ENCODE results near the gene BABAM1. TPM values are rescaled to one million over a fixed set of nuclear protein-coding genes. Genes with fewer than 3 reads are reported as not detected.
A peak's percentile ranks its signal among the peaks of the same experiment; 100 is the strongest.

Gene BABAM1
- total and polyA plus RNA-seq, 9 of the 15 experiments (the other 6 are each of a cell fraction or from before 2014, with no cell fraction given) = 14.7 to 160 (median 113) TPM

DNA sequence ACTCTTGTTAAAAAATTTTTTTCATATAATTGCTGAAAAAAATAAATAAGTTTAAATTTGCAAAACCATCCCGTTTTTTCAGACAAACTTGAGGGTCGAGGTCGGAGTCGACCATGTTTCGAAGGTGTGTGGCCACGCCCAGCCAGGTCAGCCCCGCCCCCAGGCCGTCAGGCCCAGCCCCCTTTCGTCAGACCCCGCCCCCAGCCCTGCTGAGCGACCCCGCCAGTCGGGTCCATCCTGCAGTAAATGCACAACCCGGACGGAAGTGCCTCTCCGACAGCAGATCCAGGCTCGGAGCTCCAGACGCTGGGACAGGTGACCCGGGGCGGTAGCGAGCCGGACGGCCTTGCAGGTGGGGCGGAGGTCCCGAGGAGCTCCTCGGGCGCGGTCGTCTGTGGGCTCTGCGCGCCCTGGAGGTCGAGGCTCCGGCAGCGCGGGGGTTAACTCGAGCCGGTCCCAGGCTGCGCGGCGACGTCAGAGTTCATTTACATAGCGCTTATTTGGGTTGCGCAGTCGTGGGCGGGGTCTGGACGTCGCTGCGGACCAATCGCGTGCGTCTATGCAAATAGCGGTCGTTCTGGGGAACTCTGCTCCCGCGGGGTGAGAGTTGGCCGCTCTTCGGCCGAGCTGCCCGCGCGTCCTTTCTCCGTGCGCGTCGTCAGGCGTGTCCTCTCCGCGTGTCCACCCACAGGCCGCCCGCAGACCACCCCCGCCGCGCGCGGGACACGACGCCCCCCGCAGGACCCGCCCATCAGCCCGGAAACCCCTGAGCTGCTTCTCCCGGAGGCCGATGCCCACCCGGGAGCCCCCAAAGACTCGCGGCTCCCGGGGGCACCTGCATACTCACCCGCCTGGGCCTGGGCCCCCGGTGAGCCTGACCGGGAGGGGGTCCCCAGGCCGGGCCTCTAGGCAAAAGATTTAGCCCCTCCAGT, 41.0 kb upstream of the BABAM1 start, which contains the start of gene OCEL1 (continued):
- TF ChIP-seq SP1 (CRISPR knock-in tag; IDR thresholded peaks at IDR 0.05) (peak; percentile 90), SIN3B (IDR thresholded peaks at IDR 0.05; ENCODE audit: low read depth) (peak; percentile 35; the same call in 1 of the 2 replicates), RBM14 (IDR thresholded peaks at IDR 0.05; ENCODE audit: borderline replicate concordance, insufficient read depth, low read depth, low read length) (0 out of 2 replicates have a peak, but pooled peaks have one; percentile 44), KLF10 (CRISPR knock-in tag; IDR thresholded peaks at IDR 0.05) (no peak), NCOA4 (IDR thresholded peaks at IDR 0.05; ENCODE audit: partially characterized antibody) (no peak), RCOR1 (IDR thresholded peaks at IDR 0.05; ENCODE audit: borderline replicate concordance in 1 of 2, low read depth in 2 of 2, low read length in 2 of 2) (0 out of 4 replicates have a peak, but pooled peaks have one; percentile 6 to 32), FIP1L1 (IDR thresholded peaks at IDR 0.05; ENCODE audit: low read depth, low read length, poor library complexity, severe bottlenecking) (peak; percentile 61), POLR2B (IDR thresholded peaks at IDR 0.05; ENCODE audit: low read depth, partially characterized antibody) (peak; percentile 78), ZNF696 (CRISPR knock-in tag; conservative IDR thresholded peaks at IDR 0.05) (no peak), POLR2A (conservative IDR thresholded peaks at IDR 0.05) (peak; percentile 91), ZNF436 (CRISPR knock-in tag; IDR thresholded peaks at IDR 0.05) (no peak), ZFP36 (IDR thresholded peaks at IDR 0.05; ENCODE audit: low read depth, low read length, partially characterized antibody) (no peak), CHD4 (IDR thresholded peaks at IDR 0.05; ENCODE audit: insufficient read depth, insufficient replicate concordance, low read depth, low read length, poor library complexity, severe bottlenecking) (no peak), HDAC8 (tag; IDR thresholded peaks at IDR 0.05) (no peak)
- TF ChIP-seq, protein P1, sequence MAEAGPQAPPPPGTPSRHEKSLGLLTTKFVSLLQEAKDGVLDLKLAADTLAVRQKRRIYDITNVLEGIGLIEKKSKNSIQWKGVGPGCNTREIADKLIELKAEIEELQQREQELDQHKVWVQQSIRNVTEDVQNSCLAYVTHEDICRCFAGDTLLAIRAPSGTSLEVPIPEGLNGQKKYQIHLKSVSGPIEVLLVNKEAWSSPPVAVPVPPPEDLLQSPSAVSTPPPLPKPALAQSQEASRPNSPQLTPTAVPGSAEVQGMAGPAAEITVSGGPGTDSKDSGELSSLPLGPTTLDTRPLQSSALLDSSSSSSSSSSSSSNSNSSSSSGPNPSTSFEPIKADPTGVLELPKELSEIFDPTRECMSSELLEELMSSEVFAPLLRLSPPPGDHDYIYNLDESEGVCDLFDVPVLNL (CRISPR knock-in tag; IDR thresholded peaks at IDR 0.05; ENCODE audit: low read depth) = no peak
- TF ChIP-seq, protein P2, sequence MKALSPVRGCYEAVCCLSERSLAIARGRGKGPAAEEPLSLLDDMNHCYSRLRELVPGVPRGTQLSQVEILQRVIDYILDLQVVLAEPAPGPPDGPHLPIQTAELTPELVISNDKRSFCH (CRISPR knock-in tag; IDR thresholded peaks at IDR 0.05) = no peak
- TF ChIP-seq, protein P2 (tag; IDR thresholded peaks at IDR 0.05) = no peak
- TF ChIP-seq, protein P3, sequence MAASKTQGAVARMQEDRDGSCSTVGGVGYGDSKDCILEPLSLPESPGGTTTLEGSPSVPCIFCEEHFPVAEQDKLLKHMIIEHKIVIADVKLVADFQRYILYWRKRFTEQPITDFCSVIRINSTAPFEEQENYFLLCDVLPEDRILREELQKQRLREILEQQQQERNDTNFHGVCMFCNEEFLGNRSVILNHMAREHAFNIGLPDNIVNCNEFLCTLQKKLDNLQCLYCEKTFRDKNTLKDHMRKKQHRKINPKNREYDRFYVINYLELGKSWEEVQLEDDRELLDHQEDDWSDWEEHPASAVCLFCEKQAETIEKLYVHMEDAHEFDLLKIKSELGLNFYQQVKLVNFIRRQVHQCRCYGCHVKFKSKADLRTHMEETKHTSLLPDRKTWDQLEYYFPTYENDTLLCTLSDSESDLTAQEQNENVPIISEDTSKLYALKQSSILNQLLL (CRISPR knock-in tag; IDR thresholded peaks at IDR 0.05; ENCODE audit: borderline replicate concordance) = no peak
- TF ChIP-seq, protein P4, sequence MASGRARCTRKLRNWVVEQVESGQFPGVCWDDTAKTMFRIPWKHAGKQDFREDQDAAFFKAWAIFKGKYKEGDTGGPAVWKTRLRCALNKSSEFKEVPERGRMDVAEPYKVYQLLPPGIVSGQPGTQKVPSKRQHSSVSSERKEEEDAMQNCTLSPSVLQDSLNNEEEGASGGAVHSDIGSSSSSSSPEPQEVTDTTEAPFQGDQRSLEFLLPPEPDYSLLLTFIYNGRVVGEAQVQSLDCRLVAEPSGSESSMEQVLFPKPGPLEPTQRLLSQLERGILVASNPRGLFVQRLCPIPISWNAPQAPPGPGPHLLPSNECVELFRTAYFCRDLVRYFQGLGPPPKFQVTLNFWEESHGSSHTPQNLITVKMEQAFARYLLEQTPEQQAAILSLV (tag; IDR thresholded peaks at IDR 0.05) = no peak
- TF ChIP-seq, protein P5, sequence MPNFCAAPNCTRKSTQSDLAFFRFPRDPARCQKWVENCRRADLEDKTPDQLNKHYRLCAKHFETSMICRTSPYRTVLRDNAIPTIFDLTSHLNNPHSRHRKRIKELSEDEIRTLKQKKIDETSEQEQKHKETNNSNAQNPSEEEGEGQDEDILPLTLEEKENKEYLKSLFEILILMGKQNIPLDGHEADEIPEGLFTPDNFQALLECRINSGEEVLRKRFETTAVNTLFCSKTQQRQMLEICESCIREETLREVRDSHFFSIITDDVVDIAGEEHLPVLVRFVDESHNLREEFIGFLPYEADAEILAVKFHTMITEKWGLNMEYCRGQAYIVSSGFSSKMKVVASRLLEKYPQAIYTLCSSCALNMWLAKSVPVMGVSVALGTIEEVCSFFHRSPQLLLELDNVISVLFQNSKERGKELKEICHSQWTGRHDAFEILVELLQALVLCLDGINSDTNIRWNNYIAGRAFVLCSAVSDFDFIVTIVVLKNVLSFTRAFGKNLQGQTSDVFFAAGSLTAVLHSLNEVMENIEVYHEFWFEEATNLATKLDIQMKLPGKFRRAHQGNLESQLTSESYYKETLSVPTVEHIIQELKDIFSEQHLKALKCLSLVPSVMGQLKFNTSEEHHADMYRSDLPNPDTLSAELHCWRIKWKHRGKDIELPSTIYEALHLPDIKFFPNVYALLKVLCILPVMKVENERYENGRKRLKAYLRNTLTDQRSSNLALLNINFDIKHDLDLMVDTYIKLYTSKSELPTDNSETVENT (CRISPR knock-in tag; IDR thresholded peaks at IDR 0.05) = 0 out of 2 replicates have a peak, but pooled peaks have one; percentile 44

Data from K562 (cell line).